RKO (cell line): ENCODE measurements around the gene CEP131.
"Not testable (repeated sequence)": the region's sequence is repeated elsewhere in the genome, so short reads cannot be mapped to it uniquely, and the experiment has no call there.

Experiments
- DNase-seq: peaks from one replicate; pipeline ENCODE4 v3.0.0-alpha.2; 2016; ENCODE audit warnings: low spot score

Gene CEP131

GRCh38 chr17:81238815-81239713 lies 16.3 kb upstream of the CEP131 start, which contains the start of the genes NDUFAF8 and TEPSIN:
NDUFAF8 (plus strand) TSS chr17:81239318; CDS start chr17:81239364, 46 bp downstream.
TEPSIN (minus strand) TSS chr17:81239055; CDS start chr17:81239033, 22 bp downstream.
- peak; percentile 100 for DNase-seq

GRCh38 chr17:81238490-81238814 lies 15.7 kb upstream of the CEP131 start:
- no peak for DNase-seq

GRCh38 chr17:81237591-81238489 lies 15.1 kb upstream of the CEP131 start:
- no peak for DNase-seq

- no peak for DNase-seq
These were observed 14.0 kb upstream of the CEP131 start for GRCh38 chr17:81236784-81237183.

GRCh38 chr17:81235822-81236740 lies 13.3 kb upstream of the CEP131 start:
- no peak for DNase-seq

- no peak for DNase-seq
These were observed 12.4 kb upstream of the CEP131 start for GRCh38 chr17:81234940-81235821.

GRCh38 chr17:81234506-81234855 lies 11.7 kb upstream of the CEP131 start:
- DNase-seq, result no peak

GRCh38 chr17:81233811-81234505 lies 11.2 kb upstream of the CEP131 start:
- DNase-seq, result no peak

GRCh38 chr17:81233316-81233715 lies 10.6 kb upstream of the CEP131 start:
- DNase-seq, result no peak

GRCh38 chr17:81232616-81233241 lies 10.0 kb upstream of the CEP131 start:
- DNase-seq, result no peak

- no peak for DNase-seq
These were observed 9.2 kb upstream of the CEP131 start for GRCh38 chr17:81231766-81232581.

GRCh38 chr17:81231121-81231645 lies 8.4 kb upstream of the CEP131 start:
- DNase-seq, result no peak

- DNase-seq, result no peak
These were observed 7.5 kb upstream of the CEP131 start for GRCh38 chr17:81230043-81230820.

GRCh38 chr17:81229666-81229920 lies 6.8 kb upstream of the CEP131 start:
- DNase-seq, result no peak

GRCh38 chr17:81228834-81229665 lies 6.3 kb upstream of the CEP131 start:
- DNase-seq, result no peak

- no peak for DNase-seq
These were observed 5.7 kb upstream of the CEP131 start for GRCh38 chr17:81228420-81228819.

- not testable (repeated sequence) for DNase-seq
These were observed 4.9 kb upstream of the CEP131 start for GRCh38 chr17:81227630-81228029.
